Panc1 (cell line): ENCODE data around the gene GPR139. TPM values are rescaled to one million over a fixed set of nuclear protein-coding genes. Genes with fewer than 3 reads are reported as not detected.

Source experiments
- ATAC-seq: fragments of 200-7000 bp; cut with Tn5 transposase; 2 replicates; pipeline ENCODE4 v1.9.1; 2020; ENCODE audit warnings: mild to moderate bottlenecking, moderate library complexity
- BruUV-seq: library from RNA; stranded (reverse); fragments of 400-500 nt; replicated peaks from 2 replicates; lab custom pipeline; 2021; lab: Mats Ljungman, UMichigan
- CTCF ChIA-PET: fragments of 300-600 bp; sonication (Branson Sonifier 250); formaldehyde crosslinking; loops from one replicate; lab custom pipeline; 2022; ENCODE audit warnings: antibody characterized with exemption; lab: Charles Lee
- POLR2A ChIA-PET: fragments of 300-600 bp; sonication (Branson Sonifier 250); formaldehyde crosslinking; loops from one replicate; lab custom pipeline; 2022; ENCODE audit warnings: antibody characterized with exemption; lab: Charles Lee
- DNase-seq: peaks from one replicate; pipeline ENCODE4 v3.0.0-alpha.2; 2010; ENCODE audit warnings: low read depth, low spot score
- H3K27ac ChIP-seq: 2 replicates; pipeline ENCODE4 v1.5.1; 2011; ENCODE audit warnings: mild to moderate bottlenecking, low read length, inconsistent platforms
- H3K27me3 ChIP-seq: fragments of 200-500 bp; sonication (Bioruptor generic); 2 replicates; pipeline ENCODE4 v1.6.0; 2014; ENCODE audit warnings: low read length, inconsistent platforms; ENCODE audit not compliant: control insufficient read depth, insufficient read depth
- H3K36me3 ChIP-seq: fragments of 200-500 bp; sonication (Bioruptor generic); 2 replicates; pipeline ENCODE4 v1.5.1; 2014; ENCODE audit warnings: inconsistent platforms, mild to moderate bottlenecking, low read length, moderate library complexity; ENCODE audit not compliant: control insufficient read depth, insufficient read depth
- H3K4me1 ChIP-seq: 2 replicates; pipeline ENCODE4 v1.5.1; 2011; ENCODE audit warnings: inconsistent platforms, mild to moderate bottlenecking, low read length, moderate library complexity; ENCODE audit not compliant: control insufficient read depth, insufficient read depth
- H3K4me3 ChIP-seq, 2 experiments: 2 replicates each; pipeline ENCODE4 v1.5.1; 2011 to 2012; ENCODE audit warnings: low read depth in 2 of 2, low read length in 2 of 2, mild to moderate bottlenecking in 2 of 2, inconsistent platforms in 1 of 2, moderate library complexity in 1 of 2
- H3K9me3 ChIP-seq: fragments of 200-500 bp; sonication (Bioruptor generic); 2 replicates; pipeline ENCODE4 v1.5.1; 2014; ENCODE audit warnings: low read depth, mild to moderate bottlenecking, inconsistent platforms, low read length, moderate library complexity; ENCODE audit not compliant: control insufficient read depth, insufficient read depth
- CTCF ChIP-seq: fragments of 450-650 bp; IDR thresholded peaks from 2 replicates; pipeline ENCODE4 v1.5.1; 2017; ENCODE audit warnings: mild to moderate bottlenecking
- POLR2AphosphoS5 ChIP-seq: IDR thresholded peaks from 2 replicates; pipeline ENCODE4 v1.6.1; 2012; ENCODE audit warnings: mild to moderate bottlenecking, low read depth, low read length, moderate library complexity
- REST ChIP-seq, 2 experiments: IDR thresholded peaks; 2 replicates each; pipeline ENCODE4 v1.6.1; 2011 to 2012; ENCODE audit warnings: low read depth in 2 of 2, control low read depth in 1 of 2, low read length in 1 of 2, mild to moderate bottlenecking in 1 of 2, moderate library complexity in 1 of 2; ENCODE audit not compliant: insufficient read depth in 1 of 2
- SIN3A ChIP-seq: IDR thresholded peaks from 2 replicates; pipeline ENCODE4 v1.6.1; 2012; ENCODE audit warnings: low read depth, mild to moderate bottlenecking, low read length, moderate library complexity, borderline replicate concordance; ENCODE audit not compliant: insufficient read depth
- TCF7L2 ChIP-seq: IDR thresholded peaks from 2 replicates; pipeline ENCODE4 v1.6.1; 2011; ENCODE audit warnings: mild to moderate bottlenecking, low read depth, low read length, inconsistent platforms
- in situ Hi-C: cut with HindIII; loops from 2 replicates; pipeline ENCODE4 v1.10.0; 2016; ENCODE audit warnings: low sequenced_read_pairs, low pct_unique_long_range_greater_than_20kb
- intact Hi-C: fragments of 100-400 bp; cut with micrococcal nuclease; formaldehyde crosslinking; loops from one replicate; pipeline ENCODE4 v1.10.0; 2022; ENCODE audit not compliant: unreplicated experiment
- total RNA-seq: library from RNA; stranded (reverse); gene quantifications from one replicate; pipeline ENCODE4 v1.2.1, GENCODE V29; 2021; ENCODE audit not compliant: unreplicated experiment

The GPR139 gene
- total RNA-seq, 1 experiment from 2014 or later = not detected

GRCh38 chr16:20099375-20099774 lies 25.7 kb upstream of the GPR139 start:
- BruUV-seq = no TSS peak
- intact Hi-C loops (no loop called here), in situ Hi-C loops (no loop called here)
- H3K27me3 ChIP-seq = peaks cover 8% of the 10 kb centered on the region
- no peaks in the 10 kb centered on the region for H3K4me1 ChIP-seq
- ATAC-seq (no peak), DNase-seq (no peak)
- H3K9me3 ChIP-seq = no peaks in the 10 kb centered on the region
- ChIA-PET POLR2A (no interaction called here), CTCF (interaction anchor here (0.6 kb wide), 2 partner anchors 10 to 28 kb away, joined by 3 to 7 read pairs; no protein-coding TSS in a partner anchor)
- H3K27ac ChIP-seq = no peak overlapping the region
- no peak overlapping the region for H3K4me3 ChIP-seq
- TF ChIP-seq REST (IDR thresholded peaks at IDR 0.05; ENCODE audit: insufficient read depth in 1 of 2, low read depth in 2 of 2, low read length in 1 of 2) (no peak), SIN3A (no peak), CTCF (no peak), POLR2AphosphoS5 (no peak), TCF7L2 (no peak)
- H3K36me3 ChIP-seq = no peaks in the 10 kb centered on the region

- Histone ChIP-seq H3K27ac (no peak overlapping the region), H3K27me3 (peaks cover 17% of the 10 kb centered on the region), H3K36me3 (no peaks in the 10 kb centered on the region), H3K4me3 (no peak overlapping the region), H3K4me1 (no peaks in the 10 kb centered on the region), H3K9me3 (no peaks in the 10 kb centered on the region)
- intact Hi-C loops (no loop called here), in situ Hi-C loops (no loop called here)
- ATAC-seq = no peak
- DNase-seq = no peak
- TF ChIP-seq CTCF (no peak), REST (IDR thresholded peaks at IDR 0.05; ENCODE audit: insufficient read depth in 1 of 2, low read depth in 2 of 2, low read length in 1 of 2) (no peak), SIN3A (no peak), POLR2AphosphoS5 (no peak), TCF7L2 (no peak)
- ChIA-PET POLR2A (no interaction called here), CTCF (no interaction called here)
- BruUV-seq = no TSS peak
These were observed 20.5 kb upstream of the GPR139 start for GRCh38 chr16:20094157-20094556.
